Measurements from ENCODE around the gene MFSD12.

MFSD12 gene

DNA sequence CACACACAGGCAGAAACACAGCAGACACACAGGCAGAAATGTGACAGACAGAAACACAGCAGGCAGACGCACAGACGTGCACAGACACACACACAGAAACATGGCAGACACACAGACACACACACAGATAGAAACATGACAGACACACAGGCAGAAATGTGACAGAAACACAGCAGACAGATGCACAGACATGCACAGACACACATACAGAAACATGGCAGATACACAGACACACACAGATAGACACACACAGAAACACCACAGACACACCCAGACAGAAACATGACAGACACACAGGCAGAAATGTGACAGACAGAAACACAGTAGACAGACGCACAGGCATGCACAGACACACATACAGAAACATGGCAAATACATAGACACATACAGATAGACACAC lies 48.0 kb upstream of the MFSD12 start:
- Histone ChIP-seq H3K27me3 (ENCODE audit: insufficient read depth, poor library complexity, severe bottlenecking) (no peaks in the 10 kb centered on the region), H3K36me3 (ENCODE audit: low read depth) (no peaks in the 10 kb centered on the region), H3K9me3 (ENCODE audit: severe bottlenecking) (no peaks in the 10 kb centered on the region), H3K4me3 (ENCODE audit: severe bottlenecking) (no peak overlapping the region), H3K27ac (ENCODE audit: poor library complexity, severe bottlenecking) (no peak overlapping the region), H3K4me1 (ENCODE audit: insufficient read depth, poor library complexity, severe bottlenecking) (no peaks in the 10 kb centered on the region)
- no peak for DNase-seq (ENCODE audit: low spot score)
- no peak for ATAC-seq (ENCODE audit: low read depth)
- TF ChIP-seq, protein P1, sequence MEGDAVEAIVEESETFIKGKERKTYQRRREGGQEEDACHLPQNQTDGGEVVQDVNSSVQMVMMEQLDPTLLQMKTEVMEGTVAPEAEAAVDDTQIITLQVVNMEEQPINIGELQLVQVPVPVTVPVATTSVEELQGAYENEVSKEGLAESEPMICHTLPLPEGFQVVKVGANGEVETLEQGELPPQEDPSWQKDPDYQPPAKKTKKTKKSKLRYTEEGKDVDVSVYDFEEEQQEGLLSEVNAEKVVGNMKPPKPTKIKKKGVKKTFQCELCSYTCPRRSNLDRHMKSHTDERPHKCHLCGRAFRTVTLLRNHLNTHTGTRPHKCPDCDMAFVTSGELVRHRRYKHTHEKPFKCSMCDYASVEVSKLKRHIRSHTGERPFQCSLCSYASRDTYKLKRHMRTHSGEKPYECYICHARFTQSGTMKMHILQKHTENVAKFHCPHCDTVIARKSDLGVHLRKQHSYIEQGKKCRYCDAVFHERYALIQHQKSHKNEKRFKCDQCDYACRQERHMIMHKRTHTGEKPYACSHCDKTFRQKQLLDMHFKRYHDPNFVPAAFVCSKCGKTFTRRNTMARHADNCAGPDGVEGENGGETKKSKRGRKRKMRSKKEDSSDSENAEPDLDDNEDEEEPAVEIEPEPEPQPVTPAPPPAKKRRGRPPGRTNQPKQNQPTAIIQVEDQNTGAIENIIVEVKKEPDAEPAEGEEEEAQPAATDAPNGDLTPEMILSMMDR (IDR thresholded peaks at IDR 0.05; ENCODE audit: poor library complexity, severe bottlenecking) = no peak

DNA sequence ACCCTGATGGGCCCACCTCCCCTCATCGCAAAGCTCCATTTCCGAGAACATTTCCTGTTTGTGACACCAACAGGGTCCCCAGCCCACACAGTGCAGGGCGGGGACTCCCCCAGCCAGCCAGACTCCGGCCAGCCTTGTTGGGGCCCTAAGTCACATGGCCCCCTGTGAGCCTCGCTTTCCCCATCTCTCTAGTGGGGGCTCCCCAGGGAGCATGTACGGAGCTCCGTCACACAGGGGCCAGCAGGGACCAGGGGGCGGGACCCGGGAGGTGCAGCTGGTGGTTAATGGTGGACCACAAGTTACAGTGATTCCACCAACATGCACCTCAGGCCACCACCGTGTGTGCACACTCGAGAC lies 47.6 kb upstream of the MFSD12 start:
- TF ChIP-seq, protein P1 (IDR thresholded peaks at IDR 0.05; ENCODE audit: poor library complexity, severe bottlenecking) = no peak
- Histone ChIP-seq H3K27me3 (ENCODE audit: insufficient read depth, poor library complexity, severe bottlenecking) (no peaks in the 10 kb centered on the region), H3K36me3 (ENCODE audit: low read depth) (no peaks in the 10 kb centered on the region), H3K4me3 (ENCODE audit: severe bottlenecking) (no peak overlapping the region), H3K9me3 (ENCODE audit: severe bottlenecking) (no peaks in the 10 kb centered on the region), H3K27ac (ENCODE audit: poor library complexity, severe bottlenecking) (no peak overlapping the region), H3K4me1 (ENCODE audit: insufficient read depth, poor library complexity, severe bottlenecking) (no peaks in the 10 kb centered on the region)
- DNase-seq (ENCODE audit: low spot score) (no peak), ATAC-seq (ENCODE audit: low read depth) (no peak)

DNA sequence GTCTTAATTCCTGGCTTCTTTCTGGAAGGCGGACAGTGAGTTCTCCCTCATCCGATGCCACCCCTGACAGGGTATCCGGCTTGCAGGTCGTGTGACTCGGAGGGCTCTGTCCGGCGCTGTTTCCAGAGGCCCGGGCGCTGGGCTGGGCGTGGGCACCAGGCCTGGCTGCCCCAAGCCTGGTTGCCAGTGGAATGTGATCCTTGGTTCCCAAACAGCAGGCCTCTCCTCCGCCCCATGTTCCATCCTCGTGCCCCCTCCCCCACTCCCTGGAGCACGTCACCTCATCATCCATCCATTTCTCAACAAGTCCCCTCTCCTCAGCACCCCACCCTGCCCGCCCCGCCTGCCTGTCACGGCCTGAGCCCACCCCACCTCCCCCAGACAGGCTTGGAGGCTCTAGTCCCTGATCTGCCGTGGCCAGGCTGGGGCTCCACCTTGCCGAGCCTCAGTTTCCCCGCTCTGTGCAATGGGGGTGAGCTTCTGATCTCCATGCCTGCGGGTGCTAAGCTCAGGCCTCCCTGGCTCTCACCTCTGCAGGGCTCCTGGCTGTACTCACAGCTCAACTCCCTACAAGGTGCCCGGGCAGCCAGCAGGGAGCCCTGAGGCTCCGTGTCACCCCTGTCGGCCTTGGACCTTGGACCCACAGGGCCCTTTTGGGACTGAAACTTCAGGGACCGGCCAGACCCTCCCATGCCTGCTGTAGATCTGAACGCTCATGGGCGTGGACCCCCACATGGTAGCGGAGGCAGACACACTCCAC lies 47.0 kb upstream of the MFSD12 start:
- no peaks in the 10 kb centered on the region for H3K4me1 ChIP-seq (ENCODE audit: insufficient read depth, poor library complexity, severe bottlenecking)
- H3K36me3 ChIP-seq (ENCODE audit: low read depth) = no peaks in the 10 kb centered on the region
- H3K9me3 ChIP-seq (ENCODE audit: severe bottlenecking) = no peaks in the 10 kb centered on the region
- TF ChIP-seq, protein P1 (IDR thresholded peaks at IDR 0.05; ENCODE audit: poor library complexity, severe bottlenecking) = no peak
- no peaks in the 10 kb centered on the region for H3K27me3 ChIP-seq (ENCODE audit: insufficient read depth, poor library complexity, severe bottlenecking)
- ATAC-seq (ENCODE audit: low read depth) (no peak), DNase-seq (ENCODE audit: low spot score) (no peak)
- H3K27ac ChIP-seq (ENCODE audit: poor library complexity, severe bottlenecking) = no peak overlapping the region
- H3K4me3 ChIP-seq (ENCODE audit: severe bottlenecking) = no peak overlapping the region

DNA sequence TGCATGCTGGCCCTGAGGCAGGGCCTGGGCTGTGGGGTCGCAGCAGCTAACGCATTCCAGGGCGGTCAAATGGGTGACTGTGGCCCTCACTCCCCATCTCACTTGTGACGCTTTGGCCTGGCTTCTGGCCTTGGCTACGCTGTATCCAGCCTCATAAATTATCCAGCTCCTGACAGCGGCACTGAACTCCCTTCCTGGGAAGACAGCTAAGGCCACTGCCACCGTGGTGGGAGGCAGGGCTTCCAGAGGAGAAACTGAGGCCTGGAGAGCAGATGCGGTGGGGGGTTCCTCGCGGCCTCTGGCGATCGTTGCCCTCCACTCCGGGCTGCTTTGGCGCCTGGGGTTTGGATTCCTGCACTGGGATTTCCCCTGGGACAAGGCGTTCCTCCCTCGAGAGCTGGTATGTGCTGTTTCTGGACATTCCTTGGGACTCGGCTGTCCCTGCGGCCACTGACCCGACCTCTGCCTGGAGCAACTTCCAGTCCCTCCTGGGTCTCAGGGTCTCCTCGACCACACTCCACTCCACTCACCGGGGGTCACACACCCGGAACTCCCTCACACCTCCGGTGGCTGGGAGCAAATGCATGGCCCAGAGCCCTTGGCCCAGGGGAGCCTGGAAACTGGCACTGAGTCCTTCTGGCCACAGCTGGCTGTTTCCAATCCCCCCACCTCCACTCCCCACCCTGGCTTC lies 45.9 kb upstream of the MFSD12 start:
- H3K4me1 ChIP-seq (ENCODE audit: insufficient read depth, poor library complexity, severe bottlenecking) = no peaks in the 10 kb centered on the region
- no peak overlapping the region for H3K4me3 ChIP-seq (ENCODE audit: severe bottlenecking)
- H3K36me3 ChIP-seq (ENCODE audit: low read depth) = no peaks in the 10 kb centered on the region
- H3K27me3 ChIP-seq (ENCODE audit: insufficient read depth, poor library complexity, severe bottlenecking) = no peaks in the 10 kb centered on the region
- no peak for ATAC-seq (ENCODE audit: low read depth)
- H3K27ac ChIP-seq (ENCODE audit: poor library complexity, severe bottlenecking) = no peak overlapping the region
- DNase-seq (ENCODE audit: low spot score) = no peak
- TF ChIP-seq, protein P1 (IDR thresholded peaks at IDR 0.05; ENCODE audit: poor library complexity, severe bottlenecking) = no peak
- no peaks in the 10 kb centered on the region for H3K9me3 ChIP-seq (ENCODE audit: severe bottlenecking)

DNA sequence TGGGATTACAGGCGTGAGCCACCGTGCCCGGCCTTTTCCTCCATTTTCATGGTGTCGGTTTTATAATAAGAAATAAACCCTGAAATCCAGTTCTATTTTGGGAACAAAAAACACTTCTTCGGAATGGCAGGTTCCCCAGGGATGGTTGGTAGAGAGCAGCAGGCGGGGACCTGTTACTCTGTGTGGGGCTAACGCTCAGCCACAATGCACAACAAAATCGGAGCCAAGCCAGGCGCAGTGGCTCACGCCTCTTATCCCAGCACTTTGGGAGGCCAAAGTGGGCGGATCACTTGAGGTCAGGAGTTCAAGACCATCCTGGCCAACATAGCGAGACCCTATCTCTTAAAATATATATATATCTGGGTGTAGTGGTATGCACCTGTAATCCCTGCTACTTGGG lies 43.6 kb upstream of the MFSD12 start:
- TF ChIP-seq, protein P1 (IDR thresholded peaks at IDR 0.05; ENCODE audit: poor library complexity, severe bottlenecking) = no peak
- DNase-seq (ENCODE audit: low spot score) = no peak
- no peak for ATAC-seq (ENCODE audit: low read depth)
- Histone ChIP-seq H3K4me1 (ENCODE audit: insufficient read depth, poor library complexity, severe bottlenecking) (no peaks in the 10 kb centered on the region), H3K27ac (ENCODE audit: poor library complexity, severe bottlenecking) (no peak overlapping the region), H3K9me3 (ENCODE audit: severe bottlenecking) (no peaks in the 10 kb centered on the region), H3K27me3 (ENCODE audit: insufficient read depth, poor library complexity, severe bottlenecking) (no peaks in the 10 kb centered on the region), H3K4me3 (ENCODE audit: severe bottlenecking) (no peak overlapping the region), H3K36me3 (ENCODE audit: low read depth) (no peaks in the 10 kb centered on the region)
